ENCODE data around the gene SASH1. TPM values are rescaled to one million over a fixed set of nuclear protein-coding genes. Genes with fewer than 3 reads are reported as not detected.

Gene SASH1
- total RNA-seq, 4 donors from 2014 or later: 142 to 214 (median 173) TPM

GRCh38 chr6:148470156-148470555 lies 127.5 kb downstream of the SASH1 start:
- ATAC-seq (ENCODE audit: low FRiP score) (no peak), DNase-seq (ENCODE audit: low spot score) (no peak)
- TF ChIP-seq CTCF (IDR thresholded peaks at IDR 0.05): no peak

GRCh38 chr6:148470606-148471465 lies 128.2 kb downstream of the SASH1 start:
- no peak for ATAC-seq (ENCODE audit: low FRiP score)
- DNase-seq (ENCODE audit: low spot score): no peak
- TF ChIP-seq CTCF (IDR thresholded peaks at IDR 0.05): no peak

- ATAC-seq (ENCODE audit: low FRiP score) (no peak), DNase-seq (ENCODE audit: low spot score) (no peak)
- TF ChIP-seq CTCF (IDR thresholded peaks at IDR 0.05): no peak
These were observed 129.1 kb downstream of the SASH1 start for GRCh38 chr6:148471624-148472159.

GRCh38 chr6:148472171-148473105 lies 129.8 kb downstream of the SASH1 start:
- ATAC-seq (ENCODE audit: low FRiP score) (no peak), DNase-seq (ENCODE audit: low spot score) (no peak)
- no peak for TF ChIP-seq CTCF (IDR thresholded peaks at IDR 0.05)

GRCh38 chr6:148479497-148479896 lies 136.9 kb downstream of the SASH1 start:
- ATAC-seq (ENCODE audit: low FRiP score) (no peak), DNase-seq (ENCODE audit: low spot score) (no peak)
- no peak for TF ChIP-seq CTCF (IDR thresholded peaks at IDR 0.05)

- no peak for TF ChIP-seq CTCF (IDR thresholded peaks at IDR 0.05)
- ATAC-seq (ENCODE audit: low FRiP score) (no peak), DNase-seq (ENCODE audit: low spot score) (no peak)
These were observed 144.8 kb downstream of the SASH1 start for GRCh38 chr6:148487461-148487860.
